ENCODE measurements around the gene PCBP1.
"Not testable (repeated sequence)": the region's sequence is repeated elsewhere in the genome, so short reads cannot be mapped to it uniquely, and the experiment has no call there.

The PCBP1 gene

DNA sequence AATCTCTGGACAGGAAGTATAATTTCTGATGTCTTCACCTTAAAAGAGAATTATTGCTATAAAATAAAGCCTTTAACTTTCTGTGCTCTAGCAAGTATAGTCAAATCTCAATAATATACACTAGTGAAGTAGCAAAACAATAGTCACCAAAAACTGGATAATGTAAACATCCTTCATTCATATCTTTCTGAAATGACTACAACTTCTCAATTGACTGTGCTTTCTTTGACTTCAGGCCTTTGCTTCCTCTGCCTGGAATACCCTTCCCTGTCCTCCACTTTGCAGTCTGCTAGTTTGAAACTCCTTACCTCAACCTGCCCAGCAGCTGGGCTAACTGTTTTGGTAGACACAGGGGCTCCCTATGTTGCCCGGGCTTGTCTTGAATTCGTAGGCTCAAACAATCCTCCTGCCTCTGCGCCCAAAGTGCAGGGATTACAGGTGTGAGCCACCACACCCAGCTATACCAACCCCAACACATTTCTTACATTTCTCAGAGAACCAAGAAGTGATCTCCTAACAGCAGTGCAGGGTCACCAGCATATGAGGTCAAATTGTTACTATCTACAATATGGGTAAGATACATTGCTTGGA lies 6.6 kb upstream of the PCBP1 start:
- in situ Hi-C loops (cut with MboI; ENCODE audit: low sequenced_read_pairs) = loop anchor here (10.0 kb wide), 1 partner anchor 54 kb away; no protein-coding TSS in a partner anchor

DNA sequence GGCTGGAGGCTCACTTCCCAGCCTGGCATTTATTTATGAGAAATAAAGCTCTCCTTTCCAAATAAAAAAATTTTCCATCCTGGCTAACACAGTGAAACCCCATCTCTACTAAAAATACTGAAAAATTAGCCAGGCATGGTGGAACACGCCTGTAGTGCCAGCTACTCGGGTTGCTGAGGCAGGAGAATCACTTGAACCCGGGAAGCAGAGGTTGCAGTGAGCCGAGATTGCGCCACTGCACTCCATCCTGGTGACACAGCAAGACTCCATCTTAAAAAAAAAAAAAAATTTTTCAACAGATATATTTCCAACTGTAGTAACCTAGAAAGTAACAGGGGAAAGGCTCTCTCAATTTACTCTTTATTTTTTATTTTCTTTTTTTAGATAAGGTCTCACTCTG lies 6.1 kb upstream of the PCBP1 start:
- in situ Hi-C loops (cut with MboI; ENCODE audit: low sequenced_read_pairs) = loop anchor here (10.0 kb wide), 1 partner anchor 54 kb away; no protein-coding TSS in a partner anchor

DNA sequence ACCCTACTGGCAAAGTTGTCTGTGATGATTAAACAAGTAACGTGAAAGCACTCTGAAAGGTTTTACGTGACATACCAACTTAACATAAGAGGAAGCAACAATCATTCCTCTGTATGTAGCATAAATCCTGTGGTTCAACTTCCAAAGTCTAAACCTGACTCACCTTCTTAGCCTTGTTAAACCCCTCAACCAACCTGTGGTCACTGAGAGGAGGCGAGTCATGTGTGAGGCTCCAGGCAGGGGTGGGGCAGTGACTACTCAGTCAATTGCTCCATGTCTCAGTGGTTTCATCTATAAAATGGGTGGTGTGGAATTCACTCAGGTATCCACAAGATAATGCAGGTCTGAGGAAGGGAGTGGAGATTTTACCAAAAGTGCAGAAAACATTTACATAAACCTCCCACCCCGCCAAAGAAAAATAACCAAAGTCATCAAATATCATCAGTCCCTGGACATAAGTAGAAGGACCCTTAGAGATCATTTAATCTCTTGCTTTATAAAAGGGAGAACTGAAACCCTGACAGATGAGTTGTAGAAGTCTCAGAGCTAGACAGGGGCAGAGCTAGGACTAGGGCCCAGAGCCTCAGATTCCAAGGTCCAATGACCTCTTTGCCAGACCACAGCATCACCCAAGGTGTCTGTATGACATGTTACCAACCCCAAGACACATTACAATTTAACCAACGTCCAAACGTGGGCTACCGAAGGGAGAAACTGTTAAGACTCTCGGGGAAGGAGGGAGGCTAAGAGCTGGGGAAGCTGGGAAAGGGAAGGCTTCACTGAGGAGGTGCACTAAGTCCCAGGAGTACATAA lies 3.7 kb upstream of the PCBP1 start:
- in situ Hi-C loops (cut with MboI; ENCODE audit: low sequenced_read_pairs) = loop anchor here (10.0 kb wide), 1 partner anchor 51 kb away; no protein-coding TSS in a partner anchor

DNA sequence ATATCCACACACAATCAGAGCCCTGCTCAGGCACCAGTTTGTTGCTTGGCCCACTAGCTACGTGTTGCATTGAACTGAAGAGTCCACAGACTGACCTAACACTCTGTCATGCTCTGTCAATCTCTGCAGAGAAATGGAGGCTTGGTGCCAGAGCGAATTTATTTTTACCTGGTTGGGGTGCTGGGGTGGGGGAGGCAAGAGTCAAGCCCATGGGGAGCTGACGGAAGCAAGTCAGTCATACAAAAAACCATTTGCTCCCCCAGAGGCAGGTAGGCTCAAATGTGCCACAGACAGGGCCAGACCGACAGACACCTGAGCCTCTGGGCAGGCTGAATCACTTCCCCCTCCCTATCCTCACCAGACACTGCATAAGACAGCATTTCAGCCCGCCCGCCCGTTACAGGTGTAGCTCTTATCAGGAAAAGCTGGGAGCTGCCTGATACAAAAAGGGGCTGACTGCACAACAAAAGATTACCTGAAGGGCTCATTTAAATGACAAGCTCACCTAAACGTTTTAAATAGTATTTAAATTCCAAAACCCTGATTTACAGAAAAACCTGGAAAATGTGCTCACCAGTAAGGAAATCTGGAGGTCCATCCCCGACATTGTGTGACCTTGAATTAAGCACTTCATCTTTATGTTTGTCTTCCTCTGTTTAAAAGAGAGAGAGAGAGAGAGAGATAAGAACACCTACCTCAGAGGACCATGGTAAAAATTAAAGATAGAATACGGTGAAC lies 2.1 kb upstream of the PCBP1 start:
- in situ Hi-C loops (cut with MboI; ENCODE audit: low sequenced_read_pairs) = loop anchor here (10.0 kb wide), 1 partner anchor 50 kb away; no protein-coding TSS in a partner anchor

DNA sequence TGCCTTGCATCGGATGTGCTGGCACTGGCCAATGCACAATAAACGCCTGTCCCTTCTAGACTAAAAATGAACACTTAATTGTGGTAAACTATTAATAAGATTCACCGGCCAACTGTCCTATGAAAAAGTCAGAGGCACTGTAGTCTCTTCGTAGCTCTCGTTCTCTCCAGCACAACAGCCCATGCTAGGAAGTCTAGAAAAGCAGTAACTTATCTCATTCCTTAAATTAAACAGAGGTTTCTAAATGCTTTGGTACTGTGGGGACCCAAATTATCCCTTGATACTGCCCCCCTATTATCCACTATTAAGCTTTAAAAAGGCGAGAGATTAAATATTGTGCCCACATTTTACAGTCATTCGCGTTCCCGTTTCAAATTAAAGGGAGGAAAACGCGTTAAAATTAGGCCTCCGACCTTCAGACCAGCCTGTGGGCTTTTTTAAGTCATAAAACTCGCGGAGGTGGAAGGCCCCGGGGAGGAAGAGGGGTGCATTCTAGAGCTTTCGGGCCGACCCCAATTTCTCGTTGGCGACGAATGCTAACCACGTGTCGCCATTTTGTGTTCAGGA lies 1.5 kb upstream of the PCBP1 start:
- in situ Hi-C loops (cut with MboI; ENCODE audit: low sequenced_read_pairs) = loop anchor here (10.0 kb wide), 1 partner anchor 49 kb away; no protein-coding TSS in a partner anchor

DNA sequence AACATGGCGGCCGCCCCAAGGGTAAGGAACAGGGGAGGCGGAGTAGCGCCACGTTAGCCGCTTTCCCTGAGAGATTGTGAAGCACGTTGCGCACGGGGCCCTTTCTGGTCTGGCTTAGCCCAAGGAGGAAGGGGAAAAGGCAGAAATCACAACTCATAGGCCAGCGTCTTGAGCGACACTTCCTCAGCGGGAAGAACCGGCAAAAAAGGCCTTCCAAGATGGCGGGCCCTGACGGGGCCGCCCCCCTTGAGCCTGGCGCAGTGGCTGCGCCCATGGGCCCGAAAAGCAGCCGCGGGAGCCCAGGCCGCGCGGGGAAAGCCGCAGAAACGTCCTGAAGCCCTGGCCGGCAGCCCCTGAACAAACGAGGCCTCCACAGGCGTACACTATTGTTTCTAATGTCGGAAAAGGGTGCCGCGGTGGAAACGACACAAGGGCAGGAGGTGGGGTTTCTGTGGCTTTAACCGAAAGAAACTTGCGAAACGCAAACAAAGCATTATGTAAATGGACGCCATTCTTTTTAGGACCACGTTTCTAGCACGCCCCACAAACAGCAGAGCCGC lies 919 bp upstream of the PCBP1 start:
- in situ Hi-C loops (cut with MboI; ENCODE audit: low sequenced_read_pairs) = loop anchor here (10.0 kb wide), 1 partner anchor 48 kb away; no protein-coding TSS in a partner anchor

DNA sequence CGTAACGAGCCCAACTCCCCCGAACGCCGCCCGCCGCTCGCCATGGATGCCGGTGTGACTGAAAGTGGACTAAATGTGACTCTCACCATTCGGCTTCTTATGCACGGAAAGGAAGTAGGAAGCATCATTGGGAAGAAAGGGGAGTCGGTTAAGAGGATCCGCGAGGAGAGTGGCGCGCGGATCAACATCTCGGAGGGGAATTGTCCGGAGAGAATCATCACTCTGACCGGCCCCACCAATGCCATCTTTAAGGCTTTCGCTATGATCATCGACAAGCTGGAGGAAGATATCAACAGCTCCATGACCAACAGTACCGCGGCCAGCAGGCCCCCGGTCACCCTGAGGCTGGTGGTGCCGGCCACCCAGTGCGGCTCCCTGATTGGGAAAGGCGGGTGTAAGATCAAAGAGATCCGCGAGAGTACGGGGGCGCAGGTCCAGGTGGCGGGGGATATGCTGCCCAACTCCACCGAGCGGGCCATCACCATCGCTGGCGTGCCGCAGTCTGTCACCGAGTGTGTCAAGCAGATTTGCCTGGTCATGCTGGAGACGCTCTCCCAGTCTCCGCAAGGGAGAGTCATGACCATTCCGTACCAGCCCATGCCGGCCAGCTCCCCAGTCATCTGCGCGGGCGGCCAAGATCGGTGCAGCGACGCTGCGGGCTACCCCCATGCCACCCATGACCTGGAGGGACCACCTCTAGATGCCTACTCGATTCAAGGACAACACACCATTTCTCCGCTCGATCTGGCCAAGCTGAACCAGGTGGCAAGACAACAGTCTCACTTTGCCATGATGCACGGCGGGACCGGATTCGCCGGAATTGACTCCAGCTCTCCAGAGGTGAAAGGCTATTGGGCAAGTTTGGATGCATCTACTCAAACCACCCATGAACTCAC lies 673 bp downstream of the PCBP1 start:
- in situ Hi-C loops (cut with MboI; ENCODE audit: low sequenced_read_pairs) = loop anchor here (10.0 kb wide), 1 partner anchor 47 kb away; no protein-coding TSS in a partner anchor

DNA sequence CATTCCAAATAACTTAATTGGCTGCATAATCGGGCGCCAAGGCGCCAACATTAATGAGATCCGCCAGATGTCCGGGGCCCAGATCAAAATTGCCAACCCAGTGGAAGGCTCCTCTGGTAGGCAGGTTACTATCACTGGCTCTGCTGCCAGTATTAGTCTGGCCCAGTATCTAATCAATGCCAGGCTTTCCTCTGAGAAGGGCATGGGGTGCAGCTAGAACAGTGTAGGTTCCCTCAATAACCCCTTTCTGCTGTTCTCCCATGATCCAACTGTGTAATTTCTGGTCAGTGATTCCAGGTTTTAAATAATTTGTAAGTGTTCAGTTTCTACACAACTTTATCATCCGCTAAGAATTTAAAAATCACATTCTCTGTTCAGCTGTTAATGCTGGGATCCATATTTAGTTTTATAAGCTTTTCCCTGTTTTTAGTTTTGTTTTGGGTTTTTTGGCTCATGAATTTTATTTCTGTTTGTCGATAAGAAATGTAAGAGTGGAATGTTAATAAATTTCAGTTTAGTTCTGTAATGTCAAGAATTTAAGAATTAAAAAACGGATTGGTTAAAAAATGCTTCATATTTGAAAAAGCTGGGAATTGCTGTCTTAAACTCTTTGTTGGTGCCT lies 1.4 kb downstream of the PCBP1 start:
- in situ Hi-C loops (cut with MboI; ENCODE audit: low sequenced_read_pairs) = loop anchor here (10.0 kb wide), 1 partner anchor 46 kb away; no protein-coding TSS in a partner anchor

DNA sequence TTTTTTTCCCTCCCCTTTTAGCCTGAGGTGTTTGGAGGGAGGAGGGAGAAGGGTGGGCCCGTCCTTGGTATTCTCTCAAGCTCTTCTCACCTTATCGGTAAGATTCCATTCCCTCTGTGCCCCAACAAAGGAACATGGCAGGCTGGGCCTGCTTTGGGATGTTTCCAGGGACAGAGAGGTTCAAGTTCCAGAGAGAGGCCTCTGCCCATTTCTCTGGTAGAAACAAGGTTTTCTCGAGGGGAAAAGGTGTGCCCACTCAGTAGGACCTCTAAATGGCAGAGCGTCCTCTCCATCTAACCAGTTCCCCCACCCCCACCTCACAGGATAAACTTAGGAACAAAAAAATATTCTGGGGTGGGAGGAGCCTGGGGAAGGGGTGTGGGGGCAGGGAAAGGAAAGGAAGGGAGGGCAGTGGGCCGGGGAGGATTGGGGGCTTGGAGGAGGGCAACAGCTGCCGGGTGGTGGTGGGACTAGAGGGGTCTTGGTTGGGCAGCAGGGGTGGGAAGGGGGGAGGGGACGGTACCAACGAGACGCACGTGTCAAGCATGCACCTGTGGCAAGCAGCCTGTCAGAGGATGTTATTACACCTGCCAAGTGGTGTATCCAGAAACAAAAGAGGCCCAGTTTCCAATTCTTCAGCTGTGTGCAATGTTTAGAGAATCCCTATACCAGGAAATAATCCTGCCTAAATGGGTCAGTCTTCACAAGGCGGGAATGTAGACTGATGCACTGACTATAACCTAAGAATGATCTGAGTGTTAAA lies 2.1 kb downstream of the PCBP1 start:
- in situ Hi-C loops (cut with MboI; ENCODE audit: low sequenced_read_pairs) = loop anchor here (10.0 kb wide), 1 partner anchor 45 kb away; no protein-coding TSS in a partner anchor

DNA sequence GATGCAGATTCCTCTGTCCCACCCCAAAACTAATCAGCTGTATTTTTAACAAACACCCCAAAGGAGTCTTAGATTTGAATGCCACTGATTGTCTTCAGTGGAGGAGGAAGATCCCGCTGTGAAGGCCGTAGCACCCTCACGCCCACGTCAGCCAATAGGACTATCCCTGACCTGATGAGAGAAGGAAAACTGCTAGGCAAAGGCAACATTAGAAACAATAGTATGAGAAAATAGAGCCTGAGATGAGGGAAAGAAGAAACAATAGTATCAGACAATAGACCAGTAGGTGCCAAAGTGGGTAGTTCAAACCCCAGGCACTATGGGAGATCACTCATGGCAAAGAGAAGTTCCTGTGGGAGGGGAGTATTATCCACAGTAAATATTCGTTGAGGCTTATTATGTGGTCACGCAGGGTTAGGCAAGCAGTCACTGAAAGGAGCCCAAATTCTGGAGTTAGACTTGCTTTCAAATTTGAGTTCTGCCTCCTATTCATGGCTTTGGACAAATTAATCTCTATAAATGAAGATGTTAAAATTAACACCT lies 2.8 kb downstream of the PCBP1 start:
- in situ Hi-C loops (cut with MboI; ENCODE audit: low sequenced_read_pairs) = loop anchor here (10.0 kb wide), 1 partner anchor 45 kb away; no protein-coding TSS in a partner anchor

DNA sequence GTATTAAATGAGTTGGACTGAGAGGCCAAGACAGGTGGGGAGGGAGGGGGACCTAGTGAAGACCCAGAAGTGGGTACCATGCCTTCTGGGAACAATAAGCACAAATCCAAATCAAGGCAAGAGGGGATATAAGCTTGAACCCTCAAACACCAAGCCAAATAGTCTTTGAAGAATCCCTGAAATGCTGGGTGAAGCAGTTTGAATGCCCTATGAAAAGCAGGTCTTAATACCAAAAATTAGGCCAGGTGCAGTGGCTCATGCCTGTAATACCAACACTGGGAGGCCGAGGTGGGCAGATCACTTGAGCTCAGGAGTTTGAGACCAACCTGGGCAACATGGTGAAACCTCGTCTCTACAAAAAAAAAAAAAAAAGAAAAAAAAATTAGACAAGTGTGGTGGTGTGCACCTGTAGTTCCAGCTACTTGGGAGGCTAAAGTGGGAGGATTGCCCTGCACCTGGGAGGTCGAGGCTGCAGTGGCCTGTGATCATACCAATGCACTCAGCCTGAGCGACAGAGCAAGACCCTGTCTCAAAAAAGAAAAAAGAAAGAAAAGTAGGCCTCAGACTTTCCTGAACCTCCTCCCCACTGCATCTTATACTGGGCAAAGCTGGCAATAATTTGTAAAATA lies 3.5 kb downstream of the PCBP1 start:
- in situ Hi-C loops (cut with MboI; ENCODE audit: low sequenced_read_pairs) = no loop called here

DNA sequence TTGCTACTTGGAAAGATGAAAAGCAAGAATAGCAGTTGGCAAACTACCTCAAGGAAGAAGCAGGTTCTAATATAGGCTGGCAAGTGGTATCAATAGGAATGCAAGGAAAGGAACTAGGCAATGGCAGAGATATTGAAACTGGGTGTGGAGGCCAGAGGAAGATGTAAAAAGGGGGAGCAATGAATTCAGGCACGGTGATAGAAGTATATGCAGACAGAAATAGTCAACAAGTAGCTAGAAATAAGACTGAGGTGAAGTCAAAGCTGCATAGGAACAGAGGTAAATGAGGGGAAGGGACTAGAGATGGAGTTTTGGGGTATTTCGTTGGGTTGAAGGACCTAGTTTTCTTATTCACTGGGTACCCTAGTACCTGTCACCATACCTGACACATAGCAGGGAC lies 4.1 kb downstream of the PCBP1 start:
- in situ Hi-C loops (cut with MboI; ENCODE audit: low sequenced_read_pairs) = no loop called here

DNA sequence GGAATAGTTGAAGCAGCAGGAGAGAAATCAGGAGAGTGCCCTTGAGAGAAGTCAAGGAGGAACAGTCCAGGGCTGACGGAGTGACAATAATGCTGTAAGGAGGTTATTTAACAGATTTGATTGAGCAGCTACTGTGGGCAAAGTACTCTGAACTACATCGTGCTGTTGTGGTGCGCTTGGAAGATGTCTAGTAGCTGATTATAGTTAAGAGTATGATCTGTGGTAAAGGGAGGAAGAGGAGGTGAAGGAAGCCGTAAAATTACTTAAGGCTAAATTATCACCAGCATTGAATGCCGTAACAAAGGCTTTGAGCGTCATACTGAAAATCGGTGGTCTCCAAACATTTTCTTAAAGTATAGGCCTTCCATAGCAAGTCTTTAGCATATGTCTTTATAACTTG lies 4.5 kb downstream of the PCBP1 start:
- in situ Hi-C loops (cut with MboI; ENCODE audit: low sequenced_read_pairs) = no loop called here

DNA sequence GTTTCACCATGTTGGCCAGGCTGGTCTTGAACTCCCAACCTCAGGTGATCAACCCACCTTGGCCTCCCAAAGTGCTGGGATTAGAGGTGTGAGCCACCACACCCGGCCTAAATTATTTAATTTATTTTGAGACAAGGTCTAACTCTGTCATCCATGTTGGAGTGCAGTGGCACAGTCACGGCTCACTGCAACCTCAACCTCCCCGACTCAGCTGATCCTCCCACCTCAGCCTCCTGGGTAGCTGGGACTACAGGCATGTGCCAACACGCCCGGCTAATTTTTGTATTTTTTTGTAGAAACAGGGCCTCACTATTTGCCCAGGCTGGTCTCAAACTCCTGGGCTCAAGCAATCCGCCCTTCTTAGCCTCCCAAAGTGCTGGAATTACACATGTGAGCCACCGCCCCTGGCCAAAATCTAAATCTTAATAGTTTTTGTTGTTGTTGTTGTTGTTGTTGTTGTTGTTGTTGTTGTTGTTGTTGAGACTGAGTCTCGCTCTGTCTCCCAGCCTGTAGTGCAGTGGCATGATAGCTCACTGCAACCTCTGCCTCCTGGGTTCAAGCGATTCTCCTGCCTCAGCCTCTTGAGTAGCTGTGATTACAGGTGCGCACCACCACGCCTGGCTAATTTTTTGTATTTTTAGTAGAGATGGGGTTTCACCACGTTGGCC lies 5.4 kb downstream of the PCBP1 start:
- in situ Hi-C loops (cut with MboI; ENCODE audit: low sequenced_read_pairs) = not testable (repeated sequence)

DNA sequence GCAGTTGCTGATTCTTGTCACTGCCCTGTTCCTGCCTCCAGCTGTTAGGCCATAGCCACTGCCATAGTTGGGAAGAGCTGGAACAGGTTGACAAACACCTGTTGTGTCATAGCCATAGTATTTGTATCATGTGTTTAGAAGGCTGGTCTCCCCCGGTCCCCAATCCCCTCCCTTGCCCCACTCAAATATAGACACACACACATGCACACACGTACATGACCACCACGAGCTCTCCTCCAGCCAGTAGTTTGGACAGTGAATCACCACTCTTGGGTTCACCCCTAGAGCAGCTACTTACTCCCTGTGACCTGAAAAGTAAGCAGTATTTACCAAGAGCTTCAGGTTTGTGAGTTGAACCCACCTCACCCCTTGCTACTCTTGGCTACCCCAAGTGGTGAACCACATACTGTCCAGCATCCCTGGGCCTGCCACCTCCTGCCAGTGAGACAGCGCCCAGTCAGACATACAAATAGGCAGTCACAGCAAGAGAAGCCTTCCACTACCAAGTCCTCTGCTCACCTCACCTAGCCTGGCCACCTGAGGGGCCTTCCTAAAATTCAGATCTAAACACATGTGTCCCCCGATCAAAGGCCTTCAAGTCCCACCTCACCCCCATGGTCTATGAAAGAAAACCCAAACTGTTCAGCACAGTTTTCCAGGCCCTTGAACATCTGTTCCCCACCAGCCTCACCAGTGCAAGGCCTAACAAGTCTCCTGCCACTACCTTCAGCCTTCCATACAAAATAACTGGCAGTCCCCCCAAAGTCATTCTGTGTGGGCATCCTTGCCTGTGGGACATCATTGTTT lies 7.1 kb downstream of the PCBP1 start:
- in situ Hi-C loops (cut with MboI; ENCODE audit: low sequenced_read_pairs) = no loop called here
